Left kidney (tissue), 2 donors: Measurements from ENCODE around the gene LTBP2. TPM values are rescaled to one million over a fixed set of nuclear protein-coding genes. Genes with fewer than 3 reads are reported as not detected.

Source experiments
- DNase-seq: peaks from one replicate; pipeline ENCODE4 v3.0.0-alpha.2; 2013
- polyA plus RNA-seq: library from polyadenylated mRNA; unstranded; fragments of 120-200 nt; gene quantifications from one replicate; pipeline ENCODE4 v1.2.1, GENCODE V29; 2013; ENCODE audit not compliant: insufficient read length

LTBP2 gene
- polyA plus RNA-seq, 1 donor: 2.3 TPM

GRCh38 chr14:74591899-74592298, 20.1 kb downstream of the LTBP2 start:
- no peak for DNase-seq

- DNase-seq: no peak
These were observed 20.6 kb downstream of the LTBP2 start for GRCh38 chr14:74591394-74591793.

- DNase-seq: no peak
These were observed 22.7 kb downstream of the LTBP2 start for GRCh38 chr14:74589291-74589879.

GRCh38 chr14:74587363-74587707, 24.7 kb downstream of the LTBP2 start:
- DNase-seq: no peak

GRCh38 chr14:74586681-74587362, 25.2 kb downstream of the LTBP2 start:
- DNase-seq: no peak

- DNase-seq: no peak
These were observed 26.4 kb downstream of the LTBP2 start for GRCh38 chr14:74585406-74586335.

- DNase-seq: no peak
These were observed 27.1 kb downstream of the LTBP2 start for GRCh38 chr14:74584951-74585350.

GRCh38 chr14:74583689-74584434, 28.2 kb downstream of the LTBP2 start:
- no peak for DNase-seq

GRCh38 chr14:74582910-74583581, 29.0 kb downstream of the LTBP2 start:
- DNase-seq: no peak

GRCh38 chr14:74580275-74580672, 31.8 kb downstream of the LTBP2 start:
- no peak for DNase-seq

GRCh38 chr14:74579447-74580274, 32.4 kb downstream of the LTBP2 start:
- no peak for DNase-seq

- DNase-seq: no peak
These were observed 33.6 kb downstream of the LTBP2 start for GRCh38 chr14:74578479-74578878.

- no peak for DNase-seq
These were observed 34.1 kb downstream of the LTBP2 start for GRCh38 chr14:74577948-74578275.

GRCh38 chr14:74577247-74577947, 34.6 kb downstream of the LTBP2 start:
- no peak for DNase-seq

- no peak for DNase-seq
These were observed 36.1 kb downstream of the LTBP2 start for GRCh38 chr14:74575936-74576335.

- DNase-seq: no peak
These were observed 36.5 kb downstream of the LTBP2 start for GRCh38 chr14:74575507-74575906.

GRCh38 chr14:74574706-74575105, 37.3 kb downstream of the LTBP2 start:
- DNase-seq: no peak

GRCh38 chr14:74574090-74574433, 38.0 kb downstream of the LTBP2 start:
- DNase-seq: no peak

GRCh38 chr14:74573421-74574089, 38.5 kb downstream of the LTBP2 start:
- DNase-seq: no peak
